ENCODE data around the gene INTS15.

Gene INTS15

GRCh38 chr7:6606866-6607583 lies 17.2 kb downstream of the INTS15 start:
- no peaks in the 10 kb centered on the region for H3K27me3 ChIP-seq
- H3K4me3 ChIP-seq, result no peak overlapping the region
- H4K20me1 ChIP-seq, result peaks cover 61% of the 10 kb centered on the region
- H3K4me1 ChIP-seq, result peaks cover 9% of the 10 kb centered on the region
- H3K9ac ChIP-seq, result no peak overlapping the region
- H3K4me2 ChIP-seq, result no peak overlapping the region
- no peaks in the 10 kb centered on the region for H3K9me3 ChIP-seq
- no peak overlapping the region for H3K27ac ChIP-seq
- no peak for TF ChIP-seq Cebpa-rat (IDR thresholded peaks at IDR 0.05)
- peaks cover 85% of the 10 kb centered on the region for H3K36me3 ChIP-seq

- no peak overlapping the region for H3K27ac ChIP-seq
These were observed 17.8 kb downstream of the INTS15 start for GRCh38 chr7:6607651-6608051.

GRCh38 chr7:6608081-6608480 lies 18.3 kb downstream of the INTS15 start:
- Histone ChIP-seq H3K4me2 (no peak overlapping the region), H3K4me1 (peaks cover 11% of the 10 kb centered on the region), H4K20me1 (peaks cover 52% of the 10 kb centered on the region), H3K27me3 (peaks cover 7% of the 10 kb centered on the region; the same call in 1 of the 2 replicates), H3K27ac (no peak overlapping the region), H3K4me3 (no peak overlapping the region), H3K9me3 (no peaks in the 10 kb centered on the region), H3K36me3 (peaks cover 74% of the 10 kb centered on the region), H3K9ac (no peak overlapping the region)
- TF ChIP-seq Cebpa-rat (IDR thresholded peaks at IDR 0.05), result no peak

More at GRCh38 chr7:6607651-6608051, 17.8 kb downstream of the INTS15 start:
- H3K4me1 ChIP-seq, result peaks cover 11% of the 10 kb centered on the region
- peaks cover 54% of the 10 kb centered on the region for H4K20me1 ChIP-seq
- H3K27me3 ChIP-seq, result peaks cover 3% of the 10 kb centered on the region; the same call in 1 of the 2 replicates
- no peak for TF ChIP-seq Cebpa-rat (IDR thresholded peaks at IDR 0.05)
- no peak overlapping the region for H3K4me2 ChIP-seq
- H3K9me3 ChIP-seq, result no peaks in the 10 kb centered on the region
- H3K9ac ChIP-seq, result no peak overlapping the region
- H3K4me3 ChIP-seq, result no peak overlapping the region
- peaks cover 79% of the 10 kb centered on the region for H3K36me3 ChIP-seq

- Histone ChIP-seq H3K27ac (no peak overlapping the region), H4K20me1 (peaks cover 53% of the 10 kb centered on the region), H3K9me3 (no peaks in the 10 kb centered on the region), H3K9ac (no peak overlapping the region), H3K4me1 (peaks cover 11% of the 10 kb centered on the region), H3K4me2 (no peak overlapping the region), H3K36me3 (peaks cover 67% of the 10 kb centered on the region), H3K27me3 (peaks cover 13% of the 10 kb centered on the region), H3K4me3 (no peak overlapping the region)
- no peak for TF ChIP-seq Cebpa-rat (IDR thresholded peaks at IDR 0.05)
These were observed 19.0 kb downstream of the INTS15 start for GRCh38 chr7:6608794-6609193.

- no peak for TF ChIP-seq Cebpa-rat (IDR thresholded peaks at IDR 0.05)
- peaks cover 50% of the 10 kb centered on the region for H4K20me1 ChIP-seq
These were observed 23.0 kb downstream of the INTS15 start for GRCh38 chr7:6612819-6613218.

GRCh38 chr7:6613706-6614105 lies 23.9 kb downstream of the INTS15 start:
- Histone ChIP-seq H3K9me3 (no peaks in the 10 kb centered on the region), H3K9ac (no peak overlapping the region), H4K20me1 (peaks cover 43% of the 10 kb centered on the region), H3K4me3 (no peak overlapping the region), H3K4me1 (peaks cover 23% of the 10 kb centered on the region), H3K4me2 (no peak overlapping the region), H3K27ac (no peak overlapping the region), H3K27me3 (peaks cover 60% of the 10 kb centered on the region), H3K36me3 (peaks cover 20% of the 10 kb centered on the region)
- TF ChIP-seq Cebpa-rat (IDR thresholded peaks at IDR 0.05), result no peak

More at GRCh38 chr7:6612819-6613218, 23.0 kb downstream of the INTS15 start:
- Histone ChIP-seq H3K27me3 (peaks cover 51% of the 10 kb centered on the region), H3K27ac (no peak overlapping the region), H3K36me3 (peaks cover 28% of the 10 kb centered on the region), H3K9ac (no peak overlapping the region), H3K4me1 (peaks cover 23% of the 10 kb centered on the region), H3K9me3 (no peaks in the 10 kb centered on the region), H3K4me3 (no peak overlapping the region), H3K4me2 (no peak overlapping the region)

- peak within 1 kb of the TSS; percentile 57; the same call in 1 of the 2 replicates for H3K9ac ChIP-seq
- no peak for TF ChIP-seq Cebpa-rat (IDR thresholded peaks at IDR 0.05)
- peaks cover 23% of the 10 kb centered on the region for H3K4me1 ChIP-seq
- H3K27me3 ChIP-seq, result peaks cover 61% of the 10 kb centered on the region
- H3K27ac ChIP-seq, result no peak within 1 kb of the TSS
- H3K4me3 ChIP-seq, result peak within 1 kb of the TSS; percentile 67
- H4K20me1 ChIP-seq, result peaks cover 36% of the 10 kb centered on the region
- H3K36me3 ChIP-seq, result peaks cover 6% of the 10 kb centered on the region; the same call in 1 of the 2 replicates
- no peaks in the 10 kb centered on the region for H3K9me3 ChIP-seq
- peak within 1 kb of the TSS; percentile 91 for H3K4me2 ChIP-seq
These were observed 25.3 kb downstream of the INTS15 start, which contains the start of gene ZNF853 for GRCh38 chr7:6614953-6615722. TSS of gene ZNF853 (plus strand) at chr7:6615610. CDS start at chr7:6616175, 565 bp downstream.

GRCh38 chr7:6615723-6616555 lies 26.1 kb downstream of the INTS15 start:
- no peak for TF ChIP-seq Cebpa-rat (IDR thresholded peaks at IDR 0.05)
- Histone ChIP-seq H3K4me1 (peaks cover 27% of the 10 kb centered on the region), H4K20me1 (peaks cover 30% of the 10 kb centered on the region), H3K9ac (peak overlapping the region; percentile 57; the same call in 1 of the 2 replicates), H3K4me2 (peak overlapping the region; percentile 87), H3K27ac (no peak overlapping the region), H3K4me3 (peak overlapping the region; percentile 67), H3K36me3 (0 out of 2 replicates have a peak, but pooled peaks cover 2% of the 10 kb centered on the region), H3K27me3 (peaks cover 61% of the 10 kb centered on the region), H3K9me3 (no peaks in the 10 kb centered on the region)

Data from BLaER1 (cell line).